ENCODE measurements around the gene EXOC4.

DNA sequence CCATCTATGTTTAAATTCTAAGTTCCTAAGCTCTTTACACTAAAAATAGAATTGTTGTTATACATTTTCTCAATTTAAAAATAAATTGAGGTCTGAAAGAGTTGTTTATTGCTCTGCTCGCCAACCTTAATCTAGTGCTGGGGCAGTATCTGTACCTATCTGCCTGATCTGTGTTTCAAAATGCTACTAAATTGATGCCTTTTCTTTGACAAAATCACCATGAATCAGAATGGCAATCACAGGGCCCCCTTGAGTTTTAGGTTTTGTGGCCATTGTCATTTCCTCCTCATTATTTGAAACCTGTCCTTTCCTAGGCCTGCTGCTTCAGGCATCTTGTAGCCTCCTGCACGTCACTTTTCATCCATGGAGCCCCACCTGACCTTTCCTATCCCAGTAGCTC is 301.5 kb downstream of the EXOC4 start:
- TF ChIP-seq, protein P1, sequence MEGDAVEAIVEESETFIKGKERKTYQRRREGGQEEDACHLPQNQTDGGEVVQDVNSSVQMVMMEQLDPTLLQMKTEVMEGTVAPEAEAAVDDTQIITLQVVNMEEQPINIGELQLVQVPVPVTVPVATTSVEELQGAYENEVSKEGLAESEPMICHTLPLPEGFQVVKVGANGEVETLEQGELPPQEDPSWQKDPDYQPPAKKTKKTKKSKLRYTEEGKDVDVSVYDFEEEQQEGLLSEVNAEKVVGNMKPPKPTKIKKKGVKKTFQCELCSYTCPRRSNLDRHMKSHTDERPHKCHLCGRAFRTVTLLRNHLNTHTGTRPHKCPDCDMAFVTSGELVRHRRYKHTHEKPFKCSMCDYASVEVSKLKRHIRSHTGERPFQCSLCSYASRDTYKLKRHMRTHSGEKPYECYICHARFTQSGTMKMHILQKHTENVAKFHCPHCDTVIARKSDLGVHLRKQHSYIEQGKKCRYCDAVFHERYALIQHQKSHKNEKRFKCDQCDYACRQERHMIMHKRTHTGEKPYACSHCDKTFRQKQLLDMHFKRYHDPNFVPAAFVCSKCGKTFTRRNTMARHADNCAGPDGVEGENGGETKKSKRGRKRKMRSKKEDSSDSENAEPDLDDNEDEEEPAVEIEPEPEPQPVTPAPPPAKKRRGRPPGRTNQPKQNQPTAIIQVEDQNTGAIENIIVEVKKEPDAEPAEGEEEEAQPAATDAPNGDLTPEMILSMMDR (IDR thresholded peaks at IDR 0.05; ENCODE audit: low read depth, low read length, poor library complexity, severe bottlenecking) = no peak
- no peak for TF ChIP-seq EZH2phosphoT487 (IDR thresholded peaks at IDR 0.05; ENCODE audit: borderline replicate concordance, low read length)

Data from DOHH2 (cell line).